Neural cell (in vitro differentiated cells): ENCODE results near the gene FAM107B. TPM values are rescaled to one million over a fixed set of nuclear protein-coding genes. Genes with fewer than 3 reads are reported as not detected.

Experiments used
- H2AFZ ChIP-seq: fragments of 200-600, 300-800 bp; sonication (generic), shearing (Covaris generic); 2 replicates; pipeline ENCODE4 v1.6.0; 2014; ENCODE audit warnings: low read depth, mild to moderate bottlenecking, antibody characterized with exemption, low read length, moderate library complexity
- H3F3A ChIP-seq: fragments of 200-600 bp; shearing (Covaris generic); 2 replicates; pipeline ENCODE4 v1.6.1; 2016; ENCODE audit warnings: mild to moderate bottlenecking, moderate library complexity, mixed read lengths, antibody characterized with exemption, low read length; ENCODE audit not compliant: insufficient read depth, poor library complexity, severe bottlenecking
- H3K27ac ChIP-seq: fragments of 200-600, 300-800 bp; sonication (generic), shearing (Covaris generic); 2 replicates; pipeline ENCODE4 v1.5.1; 2014; ENCODE audit warnings: mild to moderate bottlenecking, low read length, moderate library complexity
- H3K27me3 ChIP-seq: fragments of 300-800, 200-600 bp; sonication (generic), shearing (Covaris generic); 2 replicates; pipeline ENCODE4 v1.6.0; 2014; ENCODE audit warnings: mild to moderate bottlenecking, low read depth, low read length, moderate library complexity; ENCODE audit not compliant: insufficient read depth
- H3K36me3 ChIP-seq: fragments of 300-800, 200-600 bp; sonication (generic), shearing (Covaris generic); 2 replicates; pipeline ENCODE4 v1.5.1; 2014; ENCODE audit warnings: mild to moderate bottlenecking, antibody characterized with exemption, low read length, moderate library complexity; ENCODE audit not compliant: insufficient read depth
- H3K4me2 ChIP-seq: fragments of 300-800, 200-600 bp; sonication (generic), shearing (Covaris generic); 2 replicates; pipeline ENCODE4 v1.6.0; 2014; ENCODE audit warnings: mild to moderate bottlenecking, low read length
- H3K4me3 ChIP-seq: fragments of 300-800, 200-600 bp; sonication (generic), shearing (Covaris generic); 2 replicates; pipeline ENCODE4 v1.5.1; 2014; ENCODE audit warnings: mild to moderate bottlenecking, low read length, moderate library complexity
- H3K79me2 ChIP-seq: fragments of 200-600 bp; shearing (Covaris generic); replicated peaks from 2 replicates; pipeline ENCODE4 v1.6.0; 2014; ENCODE audit warnings: mild to moderate bottlenecking, low read length, moderate library complexity; ENCODE audit not compliant: insufficient read depth
- H3K9ac ChIP-seq: fragments of 300-800, 200-600 bp; sonication (generic), shearing (Covaris generic); 2 replicates; pipeline ENCODE4 v1.6.1; 2016; ENCODE audit warnings: mild to moderate bottlenecking, low read length, mixed read lengths
- H3K9me2 ChIP-seq: fragments of 200-600 bp; shearing (Covaris generic); 2 replicates; pipeline ENCODE4 v1.6.1; 2016; ENCODE audit warnings: mild to moderate bottlenecking, low read length, mixed read lengths; ENCODE audit not compliant: insufficient read depth
- H3K9me3 ChIP-seq: fragments of 200-600, 300-800 bp; sonication (generic), shearing (Covaris generic); 2 replicates; pipeline ENCODE4 v1.6.1; 2016; ENCODE audit warnings: mild to moderate bottlenecking, mixed run types, low read length, moderate library complexity, mixed read lengths
- H4K20me1 ChIP-seq: fragments of 200-600 bp; shearing (Covaris generic); 2 replicates; pipeline ENCODE4 v1.6.1; 2016; ENCODE audit warnings: mild to moderate bottlenecking, mixed run types; ENCODE audit not compliant: insufficient read depth
- CTCF ChIP-seq: fragments of 450-650 bp; IDR thresholded peaks from 2 replicates; pipeline ENCODE4 v1.5.1; 2014; ENCODE audit warnings: antibody characterized with exemption, mild to moderate bottlenecking, moderate library complexity; ENCODE audit not compliant: poor library complexity, severe bottlenecking
- EP300 ChIP-seq: fragments of 450-650 bp; conservative IDR thresholded peaks from 2 replicates; pipeline ENCODE4 v1.6.1; 2014; ENCODE audit warnings: antibody characterized with exemption, mild to moderate bottlenecking, moderate library complexity; ENCODE audit not compliant: poor library complexity, severe bottlenecking
- EZH2 ChIP-seq: fragments of 200-600, 300-800 bp; shearing (Covaris generic), sonication (generic); IDR thresholded peaks from 2 replicates; pipeline ENCODE4 v1.6.1; 2014; ENCODE audit warnings: antibody characterized with exemption, low read length, borderline replicate concordance, mild to moderate bottlenecking; ENCODE audit not compliant: insufficient read depth, poor library complexity, severe bottlenecking
- MXI1 ChIP-seq: fragments of 450-650 bp; conservative IDR thresholded peaks from 2 replicates; pipeline ENCODE4 v1.6.1; 2014; ENCODE audit warnings: antibody characterized with exemption, mild to moderate bottlenecking; ENCODE audit not compliant: poor library complexity, severe bottlenecking
- POLR2AphosphoS5 ChIP-seq: IDR thresholded peaks from 2 replicates; pipeline ENCODE4 v1.6.1; 2012
- RAD21 ChIP-seq: fragments of 450-650 bp; conservative IDR thresholded peaks from 2 replicates; pipeline ENCODE4 v1.6.1; 2014; ENCODE audit warnings: antibody characterized with exemption, mild to moderate bottlenecking, moderate library complexity
- REST ChIP-seq: IDR thresholded peaks from 2 replicates; pipeline ENCODE4 v1.6.1; 2012; ENCODE audit warnings: borderline replicate concordance
- SMC3 ChIP-seq: fragments of 450-650 bp; conservative IDR thresholded peaks from 2 replicates; pipeline ENCODE4 v1.6.1; 2014; ENCODE audit warnings: antibody characterized with exemption, mild to moderate bottlenecking, moderate library complexity; ENCODE audit not compliant: poor library complexity
- TAF1 ChIP-seq: IDR thresholded peaks from 2 replicates; pipeline ENCODE4 v1.6.1; 2012; ENCODE audit warnings: low read depth
- polyA plus RNA-seq: library from polyadenylated mRNA; depleted of rRNA; stranded (reverse); fragments of >200 nt; gene quantifications from 2 replicates; pipeline ENCODE4 v1.2.3, GENCODE V29; 2014

FAM107B gene
- polyA plus RNA-seq, 1 donor from 2014 or later: 106 TPM

GRCh38 chr10:14669576-14669975, 105.1 kb downstream of the FAM107B start:
- H3K4me3 ChIP-seq: no peak overlapping the region
- H3K9ac ChIP-seq: no peak overlapping the region
- no peaks in the 10 kb centered on the region for H4K20me1 ChIP-seq
- no peak overlapping the region for H3K4me2 ChIP-seq
- no peak overlapping the region for H2AFZ ChIP-seq
- no peaks in the 10 kb centered on the region for H3K9me3 ChIP-seq
- H3F3A ChIP-seq: no peaks in the 10 kb centered on the region
- H3K27ac ChIP-seq: no peak overlapping the region
- H3K27me3 ChIP-seq: no peaks in the 10 kb centered on the region
- no peaks in the 10 kb centered on the region for H3K36me3 ChIP-seq
- H3K9me2 ChIP-seq: no peaks in the 10 kb centered on the region
- TF ChIP-seq TAF1 (no peak), RAD21 (no peak), REST (no peak), POLR2AphosphoS5 (no peak), CTCF (no peak), SMC3 (no peak), EZH2 (no peak), MXI1 (no peak), EP300 (no peak)
- H3K79me2 ChIP-seq: no peaks in the 10 kb centered on the region

- TF ChIP-seq CTCF (no peak), TAF1 (no peak), EZH2 (no peak), POLR2AphosphoS5 (no peak), REST (no peak), RAD21 (no peak), SMC3 (no peak), MXI1 (no peak), EP300 (no peak)
Measured at GRCh38 chr10:14667781-14668180, 106.9 kb downstream of the FAM107B start.

More at GRCh38 chr10:14667781-14668180, 106.9 kb downstream of the FAM107B start:
- Histone ChIP-seq H3K27ac (no peak overlapping the region), H3K9ac (no peak overlapping the region), H3K4me2 (no peak overlapping the region), H3K79me2 (no peaks in the 10 kb centered on the region), H3K36me3 (no peaks in the 10 kb centered on the region), H4K20me1 (no peaks in the 10 kb centered on the region), H3K27me3 (no peaks in the 10 kb centered on the region), H3K4me3 (no peak overlapping the region), H3K9me3 (no peaks in the 10 kb centered on the region), H3K9me2 (no peaks in the 10 kb centered on the region), H2AFZ (no peak overlapping the region), H3F3A (no peaks in the 10 kb centered on the region)
